CD14-positive monocyte (primary cell): ENCODE measurements around the gene ZSCAN5B. TPM values are rescaled to one million over a fixed set of nuclear protein-coding genes. Genes with fewer than 3 reads are reported as not detected.
A peak's percentile ranks its signal among the peaks of the same experiment; 100 is the strongest.

Source experiments
- DNase-seq, 3 donors: peaks; one replicate each; pipeline ENCODE4 v3.0.0-alpha.2; 2011 to 2022
- H2AFZ ChIP-seq: 2 replicates; pipeline ENCODE4 v1.6.0; 2012; ENCODE audit warnings: mild to moderate bottlenecking, low read depth, low read length, inconsistent platforms; ENCODE audit not compliant: insufficient read depth, poor library complexity, severe bottlenecking
- H3K27ac ChIP-seq, 2 donors: 1 replicate in 1 of 2; 2 replicates in 1 of 2; pipeline ENCODE4 v1.5.1; 2012 to 2013; ENCODE audit warnings: low read length in 2 of 2, control low read depth in 1 of 2, inconsistent platforms in 1 of 2, low read depth in 1 of 2, mild to moderate bottlenecking in 1 of 2
- H3K27me3 ChIP-seq, 2 donors: one replicate each; pipeline versions ENCODE4 v1.6.0 to v1.6.1; 2011 to 2013; ENCODE audit warnings: low read length in 2 of 2; ENCODE audit not compliant: control insufficient read depth in 2 of 2, insufficient read depth in 2 of 2
- H3K36me3 ChIP-seq, 2 donors: replicated peaks in 1 of 2; 1 replicate in 1 of 2; 2 replicates in 1 of 2; pipeline versions ENCODE4 v1.5.1 to v1.6.1; 2012 to 2013; ENCODE audit warnings: low read length in 2 of 2, control low read depth in 1 of 2, inconsistent platforms in 1 of 2, mild to moderate bottlenecking in 1 of 2; ENCODE audit not compliant: insufficient read depth in 2 of 2, control insufficient read depth in 1 of 2
- H3K4me1 ChIP-seq, 2 donors: 1 replicate in 1 of 2; 2 replicates in 1 of 2; pipeline versions ENCODE4 v1.5.1 to v1.6.1; 2012 to 2013; ENCODE audit warnings: low read length in 2 of 2, control low read depth in 1 of 2, inconsistent platforms in 1 of 2, mild to moderate bottlenecking in 1 of 2, moderate library complexity in 1 of 2; ENCODE audit not compliant: insufficient read depth in 2 of 2, control insufficient read depth in 1 of 2
- H3K4me2 ChIP-seq: replicated peaks from 2 replicates; pipeline ENCODE3; 2012; ENCODE audit warnings: low read length, moderate library complexity, mild to moderate bottlenecking; ENCODE audit not compliant: poor library complexity, severe bottlenecking; ENCODE audit errors: extremely low read depth
- H3K4me3 ChIP-seq, 3 experiments: fragments of 200-600 bp in 1 of 3; sonication (generic) in 1 of 3; replicated peaks in 1 of 3; 1 replicate in 2 of 3; 2 replicates in 1 of 3; pipeline ENCODE4 v1.5.1; 2011 to 2013; ENCODE audit warnings: low read length in 3 of 3, mild to moderate bottlenecking in 3 of 3, control low read depth in 2 of 3, low read depth in 2 of 3, inconsistent platforms in 1 of 3, moderate library complexity in 1 of 3
- H3K79me2 ChIP-seq: 2 replicates; pipeline ENCODE4 v1.6.0; 2012; ENCODE audit warnings: mild to moderate bottlenecking, control low read depth, inconsistent platforms, low read length, moderate library complexity; ENCODE audit not compliant: insufficient read depth
- H3K9ac ChIP-seq: 2 replicates; pipeline ENCODE4 v1.6.0; 2017; ENCODE audit warnings: low read length, mild to moderate bottlenecking; ENCODE audit not compliant: insufficient read depth, poor library complexity, severe bottlenecking
- H3K9me3 ChIP-seq, 2 donors: replicated peaks in 1 of 2; 1 replicate in 1 of 2; 2 replicates in 1 of 2; pipeline versions ENCODE4 v1.5.1 to v1.6.1; 2012 to 2013; ENCODE audit warnings: low read length in 2 of 2, control low read depth in 1 of 2; ENCODE audit not compliant: control insufficient read depth in 1 of 2, insufficient read depth in 1 of 2
- H4K20me1 ChIP-seq: 2 replicates; pipeline ENCODE4 v1.6.0; 2012; ENCODE audit warnings: mild to moderate bottlenecking, low read length, control low read depth, moderate library complexity; ENCODE audit not compliant: insufficient read depth
- H3K27ac Mint-ChIP-seq, 7 donors: one replicate each; pipeline ENCODE4 v1.8.0; 2020; ENCODE audit warnings: mild to moderate bottlenecking in 7 of 7, mixed read lengths in 7 of 7, moderate library complexity in 6 of 7, inconsistent platforms in 2 of 7
- H3K27me3 Mint-ChIP-seq, 3 donors: one replicate each; pipeline ENCODE4 v1.8.0; 2021 to 2022; ENCODE audit warnings: low read depth in 3 of 3, mild to moderate bottlenecking in 3 of 3, mixed read lengths in 3 of 3, moderate library complexity in 3 of 3, inconsistent platforms in 1 of 3
- H3K36me3 Mint-ChIP-seq, 2 donors: one replicate each; pipeline ENCODE4 v1.8.0; 2020; ENCODE audit warnings: mixed read lengths in 2 of 2, inconsistent platforms in 1 of 2, mild to moderate bottlenecking in 1 of 2
- H3K4me1 Mint-ChIP-seq: one replicate; pipeline ENCODE4 v1.8.0; 2020; ENCODE audit warnings: mild to moderate bottlenecking, mixed read lengths
- H3K4me3 Mint-ChIP-seq, 2 donors: one replicate each; pipeline ENCODE4 v1.8.0; 2020; ENCODE audit warnings: mild to moderate bottlenecking in 2 of 2, mixed read lengths in 2 of 2, moderate library complexity in 1 of 2
- H3K9me3 Mint-ChIP-seq, 7 donors: one replicate each; pipeline ENCODE4 v1.8.0; 2020 to 2022; ENCODE audit warnings: mixed read lengths in 7 of 7, mild to moderate bottlenecking in 6 of 7, moderate library complexity in 6 of 7, inconsistent platforms in 2 of 7
- WGBS: methylation state at CpG from one replicate; pipeline ENCODE4 v1.1.5; 2013; ENCODE audit warnings: missing lambda C conversion rate; ENCODE audit not compliant: insufficient coverage; 5-methylcytosine and 5-hydroxymethylcytosine counted together
- intact Hi-C, 2 donors: fragments of 100-400 bp; cut with micrococcal nuclease; formaldehyde crosslinking; loops; one replicate each; pipeline versions ENCODE4 v1.15.0 to v1.15.1; 2023
- polyA plus RNA-seq, 3 donors: library from polyadenylated mRNA; depleted of rRNA in 1 of 3; unstranded in 2 of 3; stranded (reverse) in 1 of 3; fragments of 300-500 nt in 2 of 3; fragments of >200 nt in 1 of 3; fragmentation: Illumina TruSeq in 2 of 3; gene quantifications; 1 replicate in 2 of 3; 2 replicates in 1 of 3; pipeline ENCODE4 v1.2.3, GENCODE V29; 2012 to 2021
- TF ChIP-seq, protein P1 (sequence below): fragments of 200-600 bp; IDR thresholded peaks from one replicate; pipeline ENCODE4 v1.8.0; 2022; ENCODE audit warnings: antibody characterized with exemption, mild to moderate bottlenecking

Gene ZSCAN5B
- polyA plus RNA-seq, 3 donors, result not detected

DNA sequence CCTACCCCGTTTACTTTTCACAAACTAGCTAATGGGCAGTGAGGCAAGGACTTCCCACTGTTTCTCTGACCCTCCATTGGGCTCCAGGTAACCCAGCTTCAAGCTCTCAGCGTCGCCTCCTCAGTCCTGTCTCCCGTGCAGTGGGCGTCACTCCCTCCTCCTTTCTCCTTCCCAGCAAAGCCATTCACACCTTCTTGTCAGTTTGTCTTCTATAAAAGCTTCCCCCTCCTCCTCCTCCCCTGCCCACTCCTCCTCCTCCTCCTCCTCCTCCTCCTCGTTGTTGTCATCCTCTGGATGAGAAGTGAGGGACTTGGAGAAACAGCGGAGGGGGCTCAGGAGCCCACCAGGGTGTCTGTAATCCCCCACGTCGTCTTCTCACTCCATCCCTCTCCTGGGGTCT, 23.5 kb downstream of the ZSCAN5B start:
- Histone ChIP-seq H3K27me3 (no peaks in the 10 kb centered on the region), H3K4me1 (no peaks in the 10 kb centered on the region), H3K9me3 (no peaks in the 10 kb centered on the region), H3K4me3 (no peak overlapping the region), H3K27ac (no peak overlapping the region), H4K20me1 (no peaks in the 10 kb centered on the region), H3K9ac (no peak overlapping the region), H3K79me2 (no peaks in the 10 kb centered on the region), H2AFZ (no peak overlapping the region), H3K36me3 (no peaks in the 10 kb centered on the region), H3K4me2 (no peak overlapping the region)
- no peak for DNase-seq
- intact Hi-C loops, result no loop called here
- Mint-ChIP-seq H3K36me3 (no peaks in the 10 kb centered on the region), H3K4me3 (no peak overlapping the region), H3K27me3 (peaks cover 8 to 12% (median 10%) of the 10 kb centered on the region in 3 donors), H3K27ac (no peak overlapping the region), H3K4me1 (peaks cover 2% of the 10 kb centered on the region), H3K9me3 (peaks cover 0 to 5% (median 0%) of the 10 kb centered on the region in 7 donors)
- TF ChIP-seq, protein P1, sequence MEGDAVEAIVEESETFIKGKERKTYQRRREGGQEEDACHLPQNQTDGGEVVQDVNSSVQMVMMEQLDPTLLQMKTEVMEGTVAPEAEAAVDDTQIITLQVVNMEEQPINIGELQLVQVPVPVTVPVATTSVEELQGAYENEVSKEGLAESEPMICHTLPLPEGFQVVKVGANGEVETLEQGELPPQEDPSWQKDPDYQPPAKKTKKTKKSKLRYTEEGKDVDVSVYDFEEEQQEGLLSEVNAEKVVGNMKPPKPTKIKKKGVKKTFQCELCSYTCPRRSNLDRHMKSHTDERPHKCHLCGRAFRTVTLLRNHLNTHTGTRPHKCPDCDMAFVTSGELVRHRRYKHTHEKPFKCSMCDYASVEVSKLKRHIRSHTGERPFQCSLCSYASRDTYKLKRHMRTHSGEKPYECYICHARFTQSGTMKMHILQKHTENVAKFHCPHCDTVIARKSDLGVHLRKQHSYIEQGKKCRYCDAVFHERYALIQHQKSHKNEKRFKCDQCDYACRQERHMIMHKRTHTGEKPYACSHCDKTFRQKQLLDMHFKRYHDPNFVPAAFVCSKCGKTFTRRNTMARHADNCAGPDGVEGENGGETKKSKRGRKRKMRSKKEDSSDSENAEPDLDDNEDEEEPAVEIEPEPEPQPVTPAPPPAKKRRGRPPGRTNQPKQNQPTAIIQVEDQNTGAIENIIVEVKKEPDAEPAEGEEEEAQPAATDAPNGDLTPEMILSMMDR, result no peak
- 75% methylated on average over 5 of the region's 9 CpGs for WGBS

DNA sequence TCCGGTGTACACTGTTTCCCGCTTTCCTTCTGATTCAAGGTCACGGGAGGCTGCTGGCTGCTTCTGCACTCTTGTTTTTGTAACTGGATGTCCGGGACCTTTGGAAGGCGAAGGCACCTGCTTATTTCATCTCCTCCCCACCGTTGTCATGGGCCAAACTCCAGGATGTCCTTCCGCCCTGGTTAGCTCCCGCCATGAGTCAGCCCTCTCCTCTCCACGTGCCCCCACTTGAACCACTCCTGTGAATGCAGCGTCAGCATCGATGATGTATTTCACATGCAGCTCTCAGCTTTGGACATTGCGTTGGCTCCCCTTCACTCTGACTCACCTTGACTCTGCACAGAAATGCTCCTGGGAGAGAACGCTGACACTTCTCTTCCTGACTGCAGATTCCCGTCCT, 27.3 kb downstream of the ZSCAN5B start:
- Mint-ChIP-seq H3K4me1 (peaks cover 2% of the 10 kb centered on the region), H3K4me3 (no peak overlapping the region), H3K36me3 (no peaks in the 10 kb centered on the region), H3K27me3 (peaks cover 11 to 25% (median 12%) of the 10 kb centered on the region in 3 donors), H3K9me3 (peaks cover 0 to 6% (median 0%) of the 10 kb centered on the region in 7 donors), H3K27ac (peak overlapping the region in 1 of 7 donors; percentile 38)
- Histone ChIP-seq H3K9ac (no peak overlapping the region), H3K27ac (no peak overlapping the region), H3K4me1 (no peaks in the 10 kb centered on the region), H2AFZ (no peak overlapping the region), H3K36me3 (no peaks in the 10 kb centered on the region), H3K79me2 (no peaks in the 10 kb centered on the region), H3K4me3 (no peak overlapping the region), H3K27me3 (no peaks in the 10 kb centered on the region), H3K9me3 (no peaks in the 10 kb centered on the region), H4K20me1 (no peaks in the 10 kb centered on the region), H3K4me2 (no peak overlapping the region)
- WGBS, result 78% methylated on average over 13 of the region's 14 CpGs
- intact Hi-C loops, result no loop called here
- TF ChIP-seq, protein P1, result no peak
- no peak for DNase-seq
